HG03439 (cell line): ENCODE results near the gene ZSWIM6.

ENCODE experiments used
- ATAC-seq: cut with Tn5 transposase; IDR thresholded peaks from one replicate; pipeline ENCODE4 v1.9.1; 2021; ENCODE audit warnings: mild to moderate bottlenecking, moderate library complexity; ENCODE audit not compliant: unreplicated experiment

Gene ZSWIM6

GRCh38 chr5:61431923-61432620, 100.0 kb downstream of the ZSWIM6 start:
- ATAC-seq = no peak

- ATAC-seq = no peak
These were observed 103.3 kb downstream of the ZSWIM6 start for GRCh38 chr5:61435368-61435767.

DNA sequence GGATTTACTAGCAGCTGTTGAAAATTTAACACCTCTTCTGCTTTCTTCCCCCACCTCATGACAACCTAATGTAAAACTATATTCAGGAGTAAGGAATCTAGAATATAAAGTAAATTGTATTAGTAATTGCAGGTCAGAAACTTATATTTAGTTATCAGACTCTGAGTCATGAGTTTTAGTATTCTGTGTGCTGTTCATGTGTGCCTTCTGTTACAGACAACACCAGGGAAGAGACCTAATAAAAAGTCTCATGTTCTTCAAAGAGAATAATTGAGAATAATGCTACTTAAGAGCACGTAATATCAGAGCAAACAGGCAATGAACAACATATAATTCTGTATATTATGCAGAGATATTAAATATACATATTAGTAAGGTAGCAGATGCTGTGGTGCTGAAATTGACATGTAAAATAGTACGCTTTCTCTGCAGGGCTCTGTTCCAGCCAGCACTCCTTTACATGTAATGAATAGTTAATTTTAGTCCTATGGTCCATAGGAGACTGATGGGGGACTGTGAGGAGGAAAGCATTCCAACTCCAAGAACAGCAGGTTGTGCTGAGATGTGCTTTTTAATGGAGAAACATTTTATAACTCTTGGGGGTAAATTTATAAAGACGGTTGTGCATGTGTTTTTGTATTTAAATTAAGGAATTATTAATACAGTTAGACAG, 106.4 kb downstream of the ZSWIM6 start:
- no peak for ATAC-seq

GRCh38 chr5:61440086-61440485, 108.0 kb downstream of the ZSWIM6 start:
- no peak for ATAC-seq

DNA sequence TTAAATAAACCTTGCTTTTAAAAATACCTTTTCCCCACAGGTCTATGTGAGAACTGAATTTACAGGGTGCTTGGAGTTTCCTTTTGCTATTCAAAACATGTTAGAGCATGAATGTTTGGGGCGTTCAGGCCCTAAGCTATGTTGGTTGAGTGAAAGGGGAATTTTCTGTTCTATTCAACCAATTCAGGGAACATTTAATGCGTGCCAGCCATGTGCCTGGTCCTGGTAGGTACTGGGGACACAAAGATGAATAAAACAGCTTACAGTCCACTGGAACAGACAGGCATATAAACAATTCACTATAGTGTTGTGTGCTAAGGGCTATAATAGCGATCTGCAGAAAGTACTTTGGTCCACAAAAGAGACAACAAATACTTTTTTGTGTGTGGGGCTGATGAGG, 108.5 kb downstream of the ZSWIM6 start:
- no peak for ATAC-seq

- no peak for ATAC-seq
These were observed 109.7 kb downstream of the ZSWIM6 start for GRCh38 chr5:61441742-61442141.

DNA sequence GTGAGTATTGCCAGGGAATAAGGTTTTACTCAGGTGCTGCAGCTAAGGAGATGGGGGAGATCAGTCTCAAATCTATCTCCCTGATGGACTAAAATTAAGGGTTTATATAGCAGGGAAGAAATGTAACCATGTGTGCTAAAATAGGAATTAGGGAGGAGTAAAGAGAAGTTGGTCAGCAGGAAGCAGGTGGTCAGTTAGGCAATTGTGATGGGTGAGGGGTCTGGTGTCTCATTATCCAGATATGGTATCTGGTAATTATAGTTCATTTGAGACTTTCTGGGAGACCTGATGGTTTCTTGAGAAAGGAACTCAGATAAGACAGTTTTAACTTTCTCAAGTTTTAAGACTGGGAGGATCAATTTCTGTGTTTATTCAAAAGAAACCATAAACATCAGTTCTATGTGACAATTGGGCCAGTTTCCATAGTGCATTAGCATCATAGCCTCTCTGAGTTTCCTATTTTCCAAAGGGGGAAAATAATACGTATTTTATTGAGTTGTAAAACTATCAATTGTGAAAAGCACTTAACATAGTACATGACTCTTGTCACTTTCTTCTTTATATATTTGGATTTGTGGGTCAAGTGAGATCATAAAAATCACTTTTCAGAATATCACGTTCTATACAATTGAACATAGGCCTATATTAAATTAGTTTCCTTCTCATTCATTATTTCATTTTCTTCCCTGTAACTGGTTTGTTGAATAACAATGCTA, 115.9 kb downstream of the ZSWIM6 start:
- no peak for ATAC-seq

GRCh38 chr5:61449804-61450492, 117.9 kb downstream of the ZSWIM6 start:
- no peak for ATAC-seq

DNA sequence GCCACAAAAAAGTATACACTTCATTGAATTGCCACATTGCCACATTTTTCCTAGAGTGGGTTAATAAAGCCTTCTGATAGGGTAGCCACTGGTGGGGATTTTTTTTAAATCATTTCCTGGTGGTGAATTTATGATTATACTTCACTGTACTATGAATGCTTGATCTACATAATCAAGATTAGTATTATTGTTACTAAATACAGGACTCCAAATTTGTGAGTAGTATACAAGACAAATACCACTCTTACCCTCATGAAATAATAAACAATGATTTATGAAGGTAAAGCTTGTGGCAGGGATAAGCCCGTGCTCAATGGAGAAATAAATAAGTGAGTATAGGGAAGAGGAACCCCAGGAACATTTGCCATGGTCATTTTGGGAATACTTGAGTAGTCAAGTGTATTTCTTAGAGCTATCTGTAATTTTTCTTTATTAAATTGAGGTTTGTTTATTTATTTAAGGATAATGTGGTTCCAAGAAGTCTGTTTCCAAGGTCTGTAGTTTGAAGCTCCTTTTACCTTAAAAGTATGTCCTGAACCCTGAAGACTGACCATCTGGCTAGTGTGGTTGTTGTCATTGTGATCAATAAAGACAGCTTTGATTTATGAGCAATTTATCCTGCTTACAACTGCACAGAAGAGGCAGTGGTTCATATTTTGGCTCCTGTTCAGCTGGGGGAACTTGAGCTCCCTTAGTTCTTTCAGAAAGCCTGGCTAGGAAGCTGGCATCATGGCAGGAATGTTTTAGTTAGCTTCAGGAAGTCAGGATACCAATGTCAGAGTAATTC, 118.6 kb downstream of the ZSWIM6 start:
- no peak for ATAC-seq

DNA sequence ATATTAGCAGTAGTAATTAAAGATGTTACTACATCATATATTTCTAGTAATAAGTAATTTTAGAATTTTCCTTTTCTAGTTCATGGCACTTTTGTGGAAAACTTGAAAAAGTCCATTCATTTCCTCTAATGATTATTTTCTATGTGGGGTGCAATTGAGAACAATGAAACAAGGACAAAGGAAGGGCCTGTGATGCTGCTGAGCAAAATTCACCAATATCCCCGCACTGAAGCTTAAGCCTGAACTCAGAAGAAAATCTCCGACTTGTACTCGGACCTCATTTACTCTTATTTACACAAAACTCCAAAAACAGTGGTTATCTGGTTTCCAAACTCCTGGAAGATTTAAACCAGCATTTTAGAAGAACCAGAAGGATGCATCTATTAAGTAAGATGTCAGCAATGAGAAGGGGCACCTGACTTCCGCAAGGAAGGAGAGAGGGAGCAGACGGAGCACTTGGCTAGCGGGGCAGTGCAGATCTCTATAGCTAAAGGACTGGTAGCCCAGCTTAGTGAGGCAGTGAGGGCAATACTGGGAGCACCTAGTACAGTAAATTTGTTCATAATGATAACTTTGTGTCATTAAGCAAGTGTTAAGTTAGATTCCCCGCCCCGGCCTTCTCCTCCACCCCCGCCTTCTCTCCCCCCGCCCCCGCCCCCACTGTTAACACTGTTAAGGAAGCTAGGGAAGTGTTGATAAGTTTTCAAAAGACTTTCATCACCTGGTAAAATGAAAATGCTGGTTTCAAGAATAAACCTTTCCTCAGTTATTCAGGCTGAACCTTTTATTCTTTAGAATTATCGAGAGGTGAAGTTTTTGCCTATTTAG, 123.3 kb downstream of the ZSWIM6 start:
- ATAC-seq = no peak

DNA sequence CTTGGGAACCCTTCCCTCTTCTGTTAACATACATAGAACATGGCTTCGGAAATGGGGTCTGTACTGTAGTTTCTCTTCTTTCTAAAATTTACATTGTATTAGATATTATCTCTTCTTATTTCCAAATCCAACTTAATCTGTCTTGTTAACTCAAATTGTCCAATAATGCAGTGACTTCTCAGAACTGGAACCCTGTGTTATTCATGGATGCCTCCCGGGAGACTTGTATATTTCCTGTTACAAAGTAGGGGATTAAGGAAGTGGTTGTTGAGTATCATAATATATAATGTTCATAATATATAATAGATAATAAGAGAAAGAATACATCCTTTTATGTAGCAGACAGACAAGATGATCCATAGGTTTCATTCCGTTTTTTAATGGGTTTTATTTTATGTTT, 128.4 kb downstream of the ZSWIM6 start:
- no peak for ATAC-seq

- no peak for ATAC-seq
These were observed 129.4 kb downstream of the ZSWIM6 start for GRCh38 chr5:61461417-61461816.

DNA sequence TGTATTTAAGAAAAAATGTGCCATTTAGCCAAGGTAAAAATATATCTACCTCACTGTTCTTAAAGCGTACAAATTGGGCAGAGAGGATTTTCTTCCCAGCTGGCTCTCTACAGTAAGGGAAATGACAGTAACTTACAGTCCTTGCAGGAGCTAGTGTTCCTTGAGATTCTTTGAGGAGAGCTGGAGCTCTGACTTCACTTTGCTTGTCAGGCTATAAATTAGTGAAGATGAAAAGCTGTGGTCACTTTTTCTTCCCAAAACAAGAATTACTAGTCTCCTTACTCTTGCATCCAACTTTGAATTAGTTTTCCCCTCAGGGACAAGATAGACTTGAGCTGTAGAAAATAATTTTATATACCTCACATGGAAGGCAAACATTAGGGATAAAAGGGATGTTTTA, 129.9 kb downstream of the ZSWIM6 start:
- no peak for ATAC-seq

- no peak for ATAC-seq
These were observed 131.5 kb downstream of the ZSWIM6 start for GRCh38 chr5:61463596-61463995.

DNA sequence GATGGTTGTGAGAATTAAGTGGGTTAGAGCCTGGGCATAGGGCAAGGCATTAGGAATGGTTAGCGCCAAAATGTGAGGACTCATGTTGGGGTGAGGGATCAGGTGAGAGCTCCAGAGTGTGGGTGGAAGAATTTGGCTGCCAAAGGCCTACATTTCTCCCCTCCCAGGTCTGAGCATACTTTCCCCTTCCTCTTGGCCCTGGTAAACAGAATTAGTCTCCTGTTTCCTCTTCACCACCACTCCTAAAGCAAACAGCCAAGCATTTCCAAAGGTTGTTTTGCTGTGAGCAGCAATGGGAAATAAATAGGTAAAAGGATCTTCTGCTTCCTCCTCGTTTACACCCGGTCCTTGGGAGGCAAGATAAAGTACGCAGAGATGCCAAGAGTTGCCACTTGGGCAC, 132.5 kb downstream of the ZSWIM6 start:
- no peak for ATAC-seq

- ATAC-seq = no peak
These were observed 133.0 kb downstream of the ZSWIM6 start for GRCh38 chr5:61465066-61465465.

GRCh38 chr5:61465496-61465895, 133.4 kb downstream of the ZSWIM6 start:
- no peak for ATAC-seq

- ATAC-seq = no peak
These were observed 134.0 kb downstream of the ZSWIM6 start for GRCh38 chr5:61466017-61466416.

DNA sequence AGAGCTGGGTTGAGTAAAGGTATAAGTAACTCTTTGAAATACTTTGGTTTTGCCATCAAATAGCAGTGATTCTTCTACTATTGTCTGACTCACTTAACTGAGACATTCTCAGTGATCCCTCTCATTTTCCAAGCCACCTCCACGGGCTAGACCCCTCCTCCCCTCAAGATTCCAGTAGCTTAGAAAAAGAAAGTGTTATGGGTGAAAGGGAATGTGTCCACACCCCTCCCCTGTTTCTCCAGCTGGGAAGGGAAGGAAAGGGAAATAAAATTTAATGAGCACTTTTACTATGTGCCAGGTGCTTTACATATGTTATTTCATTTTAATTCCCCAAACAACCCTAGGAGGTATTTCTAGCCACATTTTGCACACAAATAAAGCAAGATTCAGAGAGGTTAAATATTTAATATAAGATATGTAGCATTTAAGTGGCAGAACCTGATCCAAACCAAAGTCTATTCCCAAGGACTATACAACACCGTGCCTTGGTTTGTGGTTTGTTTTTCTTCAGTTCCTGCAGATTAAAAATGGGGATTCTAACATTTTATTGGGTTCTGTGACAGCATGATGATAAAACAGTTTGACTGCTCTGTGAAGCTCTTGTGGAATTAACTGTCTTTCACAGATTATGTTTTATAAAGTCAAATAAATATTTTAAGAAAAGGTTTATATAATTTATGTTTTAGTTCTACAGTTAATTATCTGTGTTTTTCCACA, 135.9 kb downstream of the ZSWIM6 start:
- ATAC-seq = no peak
